Epithelial cell of esophagus (primary cell): Measurements from ENCODE around the gene ABCD3.

Experiments
- DNase-seq: peaks from one replicate; pipeline ENCODE4 v3.0.0; 2010; ENCODE audit warnings: low read depth
- H3K4me3 ChIP-seq: 2 replicates; pipeline ENCODE4 v1.5.1; 2011; ENCODE audit warnings: mild to moderate bottlenecking, low read length, control low read depth
- CTCF ChIP-seq: IDR thresholded peaks from 2 replicates; pipeline ENCODE4 v1.5.1; 2011; ENCODE audit warnings: low read depth, mild to moderate bottlenecking, low read length, control low read depth, inconsistent platforms; ENCODE audit not compliant: insufficient read depth; ENCODE audit errors: missing control alignments

ABCD3 gene

DNA sequence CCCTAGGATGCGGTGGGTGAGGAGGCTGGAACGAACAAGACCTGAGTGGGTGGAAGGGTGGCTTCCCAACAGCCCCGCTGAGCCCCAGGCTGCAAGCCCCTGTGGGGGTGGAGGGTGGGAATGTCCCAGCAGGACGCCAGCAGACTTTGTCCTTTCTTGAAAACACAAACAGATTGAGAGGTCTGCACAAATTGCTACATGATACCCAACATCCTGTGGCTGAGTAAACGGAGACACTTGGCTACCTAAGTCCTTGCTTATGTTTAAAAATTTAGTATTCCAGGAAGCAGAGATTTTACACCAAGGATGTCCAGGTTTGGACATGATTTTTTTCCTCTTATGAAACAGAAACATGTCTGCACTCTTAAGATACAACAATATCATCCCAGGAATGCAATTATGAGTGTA lies 135.1 kb downstream of the ABCD3 start:
- TF ChIP-seq CTCF = no peak
- peak; percentile 83 for DNase-seq
- no peak overlapping the region for H3K4me3 ChIP-seq

DNA sequence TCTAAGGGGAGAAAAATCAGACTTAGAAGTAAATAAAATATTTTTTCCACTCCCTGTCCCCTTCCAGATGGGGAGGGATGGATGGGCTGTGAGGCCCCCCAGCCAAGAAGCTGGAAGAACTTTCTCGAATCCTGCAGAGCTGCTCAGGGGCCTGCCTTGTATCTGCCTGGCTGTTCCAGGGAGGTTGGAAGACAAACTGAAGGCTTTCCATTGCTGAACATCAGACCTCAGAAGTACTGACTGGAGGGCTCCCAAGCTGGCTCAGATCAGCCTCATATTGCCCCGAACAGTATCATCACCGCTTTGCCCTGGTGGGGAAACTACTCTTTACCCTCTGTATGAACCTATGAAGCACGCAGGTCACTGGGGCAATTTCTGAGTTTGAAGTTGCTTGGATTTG lies 135.7 kb downstream of the ABCD3 start:
- H3K4me3 ChIP-seq = no peak overlapping the region
- DNase-seq = no peak
- TF ChIP-seq CTCF = no peak

GRCh38 chr1:94554580-94554979 lies 136.4 kb downstream of the ABCD3 start:
- no peak for DNase-seq
- TF ChIP-seq CTCF = no peak
- H3K4me3 ChIP-seq = no peak overlapping the region

DNA sequence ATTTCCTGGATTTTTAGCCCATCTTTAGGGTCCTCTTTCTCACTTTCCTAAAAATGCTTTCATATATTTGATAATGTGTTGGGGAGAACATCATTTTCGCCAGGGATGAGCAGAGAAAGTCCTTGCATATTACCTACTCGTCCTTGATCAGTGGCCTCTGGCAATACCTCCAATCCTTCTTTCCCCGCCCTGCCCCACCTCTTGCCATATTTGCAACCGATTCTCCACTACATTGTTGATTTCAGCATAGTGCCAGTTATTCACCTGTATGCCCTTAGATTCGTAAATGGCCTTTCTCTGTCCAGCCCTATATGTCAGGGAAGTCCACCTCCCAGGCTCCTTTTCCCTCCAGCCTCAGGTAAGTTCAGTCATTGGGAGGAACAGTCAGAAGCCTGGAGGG lies 136.9 kb downstream of the ABCD3 start:
- no peak for DNase-seq
- TF ChIP-seq CTCF = no peak
- no peak overlapping the region for H3K4me3 ChIP-seq

- TF ChIP-seq CTCF = no peak
- no peak overlapping the region for H3K4me3 ChIP-seq
- DNase-seq = no peak
These were observed 141.7 kb downstream of the ABCD3 start for GRCh38 chr1:94559921-94560320.

DNA sequence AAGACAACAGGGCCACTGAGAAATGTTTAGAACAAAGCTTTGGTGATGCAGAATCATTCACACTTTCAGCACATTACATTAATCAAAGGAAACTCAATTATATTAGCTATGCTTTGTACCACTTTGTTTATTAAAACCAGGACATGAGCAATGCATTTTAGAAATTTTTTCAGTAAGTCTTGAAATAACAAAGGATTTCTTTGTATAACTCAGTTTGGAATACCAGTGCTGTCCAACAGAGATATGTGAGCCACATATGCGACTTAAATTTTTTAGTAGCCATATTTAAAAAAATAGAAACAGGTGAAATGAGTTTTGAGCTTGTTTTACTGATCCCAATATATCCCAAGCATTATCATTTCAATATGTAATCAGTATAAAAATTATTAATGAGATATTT lies 142.1 kb downstream of the ABCD3 start:
- no peak for TF ChIP-seq CTCF
- no peak for DNase-seq

DNA sequence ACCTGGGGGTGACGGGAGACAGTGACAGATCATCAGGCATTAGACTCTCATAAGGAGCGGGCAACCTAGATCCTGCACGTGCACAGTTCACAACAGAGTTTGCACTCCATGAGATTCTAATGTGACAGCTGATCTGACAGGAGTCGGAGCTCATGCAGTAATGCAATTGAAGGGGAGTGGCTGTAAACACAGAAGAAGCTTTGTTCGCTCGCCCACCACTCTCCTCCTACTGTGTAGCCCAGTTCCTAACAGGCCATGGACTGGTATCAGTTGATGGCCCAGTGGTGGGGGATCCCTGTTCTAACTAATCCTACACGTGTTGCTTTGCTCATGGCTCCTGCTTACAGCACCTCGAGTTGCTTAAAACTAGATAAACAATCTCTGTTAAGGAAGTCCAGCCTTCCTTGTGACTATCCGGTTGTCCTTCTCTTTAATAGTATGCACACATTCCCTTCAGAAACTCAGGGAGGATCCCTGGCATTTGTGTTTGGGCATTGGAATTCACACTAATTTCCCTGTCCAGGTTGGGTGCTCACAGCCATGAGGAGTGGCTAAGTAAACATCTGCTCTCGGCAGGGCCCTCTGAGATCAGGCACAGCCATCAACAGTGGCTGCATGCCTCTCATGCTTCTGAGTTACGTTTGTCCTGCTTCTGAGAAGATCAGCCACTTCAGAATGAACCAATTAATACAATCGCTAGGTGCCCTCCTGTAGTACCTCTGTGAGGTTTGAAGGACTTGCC lies 144.5 kb downstream of the ABCD3 start:
- no peak for TF ChIP-seq CTCF
- DNase-seq = peak; percentile 29
- no peak overlapping the region for H3K4me3 ChIP-seq

More for the DNA sequence above, 142.1 kb downstream of the ABCD3 start:
- H3K4me3 ChIP-seq = no peak overlapping the region
